DND-41 (cell line): ENCODE results near the gene CRIP1.

Source experiments
- ATAC-seq: fragments of 200-7000 bp; cut with Tn5 transposase; 3 replicates; pipeline ENCODE4 v1.9.1; 2021; ENCODE audit warnings: low read depth; ENCODE audit not compliant: insufficient read depth
- DNase-seq: peaks from one replicate; pipeline ENCODE4 v3.0.0-alpha.2; 2020
- H2AFZ ChIP-seq: 2 replicates; pipeline ENCODE4 v1.6.0; 2012; ENCODE audit warnings: low read depth, low read length
- H3K27ac ChIP-seq: 2 replicates; pipeline ENCODE4 v1.5.1; 2012; ENCODE audit warnings: low read length, inconsistent platforms
- H3K27me3 ChIP-seq: fragments of 200-600 bp; sonication (generic); 2 replicates; pipeline ENCODE4 v1.6.0; 2012; ENCODE audit warnings: low read length, mild to moderate bottlenecking, inconsistent platforms; ENCODE audit not compliant: insufficient read depth, poor library complexity
- H3K36me3 ChIP-seq: 2 replicates; pipeline ENCODE4 v1.5.1; 2012; ENCODE audit warnings: low read length, inconsistent platforms; ENCODE audit not compliant: insufficient read depth
- H3K4me1 ChIP-seq: 2 replicates; pipeline ENCODE4 v1.5.1; 2012; ENCODE audit warnings: mild to moderate bottlenecking, low read length; ENCODE audit not compliant: insufficient read depth
- H3K4me2 ChIP-seq: 2 replicates; pipeline ENCODE4 v1.6.0; 2012; ENCODE audit warnings: mild to moderate bottlenecking, moderate library complexity, low read length, inconsistent platforms; ENCODE audit not compliant: insufficient read depth
- H3K4me3 ChIP-seq, 2 experiments: fragments of 200-600 bp in 1 of 2; shearing (Covaris generic) in 1 of 2; 2 replicates each; pipeline ENCODE4 v1.5.1; 2012 to 2016; ENCODE audit warnings: inconsistent platforms in 2 of 2, low read length in 2 of 2, mild to moderate bottlenecking in 2 of 2, low read depth in 1 of 2, moderate library complexity in 1 of 2
- H3K79me2 ChIP-seq: 2 replicates; pipeline ENCODE4 v1.6.0; 2012; ENCODE audit warnings: low read length, inconsistent platforms; ENCODE audit not compliant: insufficient read depth
- H3K9ac ChIP-seq: 2 replicates; pipeline ENCODE4 v1.6.0; 2012; ENCODE audit warnings: low read depth, mild to moderate bottlenecking, inconsistent platforms, low read length, moderate library complexity
- H3K9me3 ChIP-seq: 2 replicates; pipeline ENCODE4 v1.5.1; 2012; ENCODE audit warnings: low read length, moderate library complexity, mild to moderate bottlenecking, inconsistent platforms; ENCODE audit not compliant: insufficient read depth, severe bottlenecking
- H4K20me1 ChIP-seq: 2 replicates; pipeline ENCODE4 v1.6.0; 2012; ENCODE audit warnings: low read length; ENCODE audit not compliant: insufficient read depth
- EZH2 ChIP-seq: IDR thresholded peaks from 3 replicates; pipeline ENCODE4 v1.6.1; 2012; ENCODE audit warnings: borderline replicate concordance, low read depth, mild to moderate bottlenecking, moderate library complexity, low read length, inconsistent platforms; ENCODE audit not compliant: severe bottlenecking
- TF ChIP-seq, protein P1 (sequence below): IDR thresholded peaks from 2 replicates; pipeline ENCODE4 v1.5.1; 2012; ENCODE audit warnings: borderline replicate concordance, low read length, moderate library complexity, mild to moderate bottlenecking; ENCODE audit not compliant: poor library complexity, severe bottlenecking; ENCODE audit errors: extremely low read depth

The CRIP1 gene

DNA sequence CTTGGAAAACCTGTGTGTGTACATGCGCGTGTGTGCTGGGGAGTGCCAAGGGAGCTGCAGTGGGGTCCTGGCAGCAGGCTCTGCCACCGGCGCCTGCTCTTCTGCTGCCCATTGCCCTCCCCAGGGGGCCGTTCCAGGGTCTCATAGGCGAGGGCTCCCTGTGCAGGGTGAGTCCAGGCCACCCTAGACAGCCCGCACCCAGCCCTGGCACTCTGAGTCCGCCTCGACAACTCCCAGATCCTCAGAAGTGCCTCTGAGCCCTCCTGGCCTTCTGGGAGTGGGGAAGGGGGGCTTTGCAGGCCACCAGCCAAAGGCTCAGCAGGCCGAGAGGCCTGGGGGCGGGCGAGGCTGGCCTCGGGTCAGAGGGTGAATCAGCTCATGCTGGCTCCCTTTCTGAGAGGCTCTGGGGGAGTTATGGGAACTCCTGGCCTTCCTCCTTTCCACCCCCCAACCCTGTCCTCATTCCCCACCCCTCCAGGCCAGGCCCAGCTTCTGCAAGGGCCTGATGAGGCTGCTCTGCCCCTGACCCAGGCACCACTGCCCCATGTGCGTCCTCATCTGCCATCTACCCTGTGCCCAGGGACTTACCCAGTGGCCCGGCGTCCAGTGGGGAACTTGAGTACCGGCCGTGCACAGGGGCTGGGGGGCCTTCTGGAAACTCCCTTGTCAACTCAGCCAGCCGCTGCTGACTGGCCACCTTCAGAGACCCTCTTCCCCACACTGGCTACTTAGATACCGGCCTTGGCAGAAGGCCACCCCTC lies 2.3 kb downstream of the CRIP1 start:
- ATAC-seq (no peak), DNase-seq (no peak)
- no peak for TF ChIP-seq EZH2
- TF ChIP-seq, protein P1, sequence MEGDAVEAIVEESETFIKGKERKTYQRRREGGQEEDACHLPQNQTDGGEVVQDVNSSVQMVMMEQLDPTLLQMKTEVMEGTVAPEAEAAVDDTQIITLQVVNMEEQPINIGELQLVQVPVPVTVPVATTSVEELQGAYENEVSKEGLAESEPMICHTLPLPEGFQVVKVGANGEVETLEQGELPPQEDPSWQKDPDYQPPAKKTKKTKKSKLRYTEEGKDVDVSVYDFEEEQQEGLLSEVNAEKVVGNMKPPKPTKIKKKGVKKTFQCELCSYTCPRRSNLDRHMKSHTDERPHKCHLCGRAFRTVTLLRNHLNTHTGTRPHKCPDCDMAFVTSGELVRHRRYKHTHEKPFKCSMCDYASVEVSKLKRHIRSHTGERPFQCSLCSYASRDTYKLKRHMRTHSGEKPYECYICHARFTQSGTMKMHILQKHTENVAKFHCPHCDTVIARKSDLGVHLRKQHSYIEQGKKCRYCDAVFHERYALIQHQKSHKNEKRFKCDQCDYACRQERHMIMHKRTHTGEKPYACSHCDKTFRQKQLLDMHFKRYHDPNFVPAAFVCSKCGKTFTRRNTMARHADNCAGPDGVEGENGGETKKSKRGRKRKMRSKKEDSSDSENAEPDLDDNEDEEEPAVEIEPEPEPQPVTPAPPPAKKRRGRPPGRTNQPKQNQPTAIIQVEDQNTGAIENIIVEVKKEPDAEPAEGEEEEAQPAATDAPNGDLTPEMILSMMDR = no peak
- Histone ChIP-seq H3K4me3 (peak overlapping the region in 1 of 2 experiments; percentile 68; a peak in 3 of 4 replicates), H3K9ac (peak overlapping the region; percentile 91), H3K36me3 (peaks cover 20% of the 10 kb centered on the region), H3K4me2 (peak overlapping the region; percentile 82), H4K20me1 (peaks cover 20% of the 10 kb centered on the region), H2AFZ (no peak overlapping the region), H3K9me3 (no peaks in the 10 kb centered on the region), H3K4me1 (peaks cover 45% of the 10 kb centered on the region), H3K79me2 (peaks cover 13% of the 10 kb centered on the region), H3K27me3 (no peaks in the 10 kb centered on the region), H3K27ac (peak overlapping the region; percentile 84)

DNA sequence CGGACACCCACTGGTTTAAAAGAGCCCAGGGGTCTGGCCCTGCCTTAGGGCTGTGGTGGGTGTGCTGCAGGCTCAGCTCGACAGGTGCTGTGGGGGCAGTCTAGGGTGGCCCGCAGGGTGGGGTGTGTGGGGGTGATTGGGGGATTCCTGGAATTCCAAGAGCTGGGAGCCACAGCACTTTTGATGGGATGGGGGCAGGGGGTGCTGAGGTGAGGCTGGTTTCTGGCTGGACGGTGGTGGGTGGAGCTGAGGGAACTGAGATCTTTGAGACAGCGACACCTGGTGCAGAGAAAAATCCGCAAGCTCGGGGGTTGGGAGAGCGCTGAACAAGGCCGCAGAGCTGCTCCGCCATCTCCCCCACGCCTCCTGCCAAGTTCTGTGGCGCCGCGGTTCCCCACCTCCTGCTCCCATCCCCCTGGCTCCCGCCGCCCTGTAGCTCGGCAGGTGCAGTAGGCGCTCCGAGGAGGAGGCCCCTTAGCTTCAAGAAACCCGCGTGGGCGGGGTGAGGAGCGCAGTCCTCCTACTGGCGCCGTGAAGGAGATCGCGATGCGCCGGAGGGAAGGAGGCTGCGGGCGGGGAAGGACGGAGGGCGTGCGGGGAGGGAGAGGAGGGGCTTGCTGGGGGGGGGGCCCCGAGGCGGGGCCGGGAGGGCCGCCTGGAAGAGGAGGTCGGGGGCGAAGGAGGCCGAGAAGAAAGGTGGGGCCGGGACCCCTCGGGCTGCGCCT lies 3.0 kb downstream of the CRIP1 start:
- H3K9ac ChIP-seq = peak overlapping the region; percentile 91
- ATAC-seq (peak; percentile 53), DNase-seq (peak; percentile 95)
- peak overlapping the region; percentile 35 to 68; a peak in 3 of 4 replicates for H3K4me3 ChIP-seq
- peaks cover 45% of the 10 kb centered on the region for H3K4me1 ChIP-seq
- peak overlapping the region; percentile 77 for H2AFZ ChIP-seq
- no peaks in the 10 kb centered on the region for H3K27me3 ChIP-seq
- H3K9me3 ChIP-seq = no peaks in the 10 kb centered on the region
- H3K4me2 ChIP-seq = peak overlapping the region; percentile 82
- TF ChIP-seq, protein P1 = peak; percentile 86
- no peak for TF ChIP-seq EZH2
- H3K27ac ChIP-seq = peak overlapping the region; percentile 84
- H3K79me2 ChIP-seq = peaks cover 13% of the 10 kb centered on the region
- peaks cover 27% of the 10 kb centered on the region for H3K36me3 ChIP-seq
- H4K20me1 ChIP-seq = peaks cover 27% of the 10 kb centered on the region

DNA sequence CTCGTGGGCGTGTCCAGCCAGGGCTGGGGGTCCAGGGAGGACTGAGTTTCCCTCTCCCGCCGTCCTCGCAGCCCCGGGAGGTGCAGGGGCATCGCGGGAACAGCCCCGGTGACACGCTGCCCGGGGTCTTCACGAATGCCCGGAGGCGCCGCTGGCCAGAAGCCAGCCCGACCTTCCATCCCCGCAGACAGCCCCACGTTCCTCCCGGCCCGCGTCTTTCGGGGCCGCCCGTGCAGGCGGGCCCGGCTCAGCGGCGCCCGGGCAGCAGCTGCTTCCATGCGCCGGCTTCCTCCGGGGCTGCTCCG lies 3.5 kb downstream of the CRIP1 start:
- H3K36me3 ChIP-seq = peaks cover 27% of the 10 kb centered on the region
- TF ChIP-seq, protein P1 = no peak
- TF ChIP-seq EZH2 = no peak
- H3K4me3 ChIP-seq = peak overlapping the region; percentile 35 to 68; a peak in 3 of 4 replicates
- peak overlapping the region; percentile 77 for H2AFZ ChIP-seq
- no peaks in the 10 kb centered on the region for H3K27me3 ChIP-seq
- H3K4me1 ChIP-seq = peaks cover 45% of the 10 kb centered on the region
- H3K9ac ChIP-seq = peak overlapping the region; percentile 91
- peak overlapping the region; percentile 82 for H3K4me2 ChIP-seq
- H4K20me1 ChIP-seq = peaks cover 30% of the 10 kb centered on the region
- peak overlapping the region; percentile 84 for H3K27ac ChIP-seq
- no peak for DNase-seq
- H3K9me3 ChIP-seq = no peaks in the 10 kb centered on the region
- ATAC-seq = no peak
- H3K79me2 ChIP-seq = peaks cover 13% of the 10 kb centered on the region
